A549 treated with Mapracorat at 1 μM for 4 hours (cell line): ENCODE data around the gene TOMM7. TPM values are rescaled to one million over a fixed set of nuclear protein-coding genes. Genes with fewer than 3 reads are reported as not detected.

Source experiments
- total RNA-seq: library from RNA; stranded (reverse); fragments of 200-300 nt; extraction: Qiagen RNA extraction; gene quantifications from 5 replicates; pipeline ENCODE4 v1.2.3, GENCODE V29; 2022

TOMM7 gene
- 415 to 980 TPM (median 459 TPM) in 5 replicates for total RNA-seq

GRCh38 chr7:22822486-22823141 is at the start of gene TOMM7:
TOMM7 (minus strand) TSS chr7:22822849; CDS start chr7:22822779, 70 bp downstream.

Other genes starting within 250 kb of the TOMM7 start
- 1.1 to 3.5 TPM (median 1.6 TPM) in 5 replicates for gene IL6, start 95.6 kb downstream of the TOMM7 start, total RNA-seq
- gene HYCC1, start 191.3 kb upstream of the TOMM7 start, total RNA-seq: 15.6 to 23.4 TPM (median 20.0 TPM) in 5 replicates